ENCODE measurements around the gene CDC42BPA.

DNA sequence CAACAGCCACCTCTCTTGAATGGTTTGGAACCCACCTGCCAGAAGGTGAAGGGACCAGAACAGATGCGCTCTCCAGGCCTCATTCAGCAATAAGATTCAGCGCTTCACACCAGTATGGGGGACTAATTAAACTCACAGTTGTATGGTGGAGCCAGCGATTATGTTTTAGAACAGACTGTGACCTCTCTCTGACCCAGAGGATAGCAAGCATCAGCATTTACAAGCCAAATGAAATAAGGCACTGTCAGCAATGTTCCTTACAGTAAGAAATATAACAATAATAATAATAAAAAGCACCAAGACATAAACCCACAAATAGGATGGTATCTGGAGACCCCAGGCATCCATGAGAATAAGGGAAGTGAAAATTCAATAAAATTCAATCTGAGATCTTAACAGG lies 6.9 kb upstream of the CDC42BPA start:
- TF ChIP-seq, protein P1, sequence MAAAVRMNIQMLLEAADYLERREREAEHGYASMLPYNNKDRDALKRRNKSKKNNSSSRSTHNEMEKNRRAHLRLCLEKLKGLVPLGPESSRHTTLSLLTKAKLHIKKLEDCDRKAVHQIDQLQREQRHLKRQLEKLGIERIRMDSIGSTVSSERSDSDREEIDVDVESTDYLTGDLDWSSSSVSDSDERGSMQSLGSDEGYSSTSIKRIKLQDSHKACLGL (CRISPR knock-in tag; IDR thresholded peaks at IDR 0.05; ENCODE audit: borderline replicate concordance, poor library complexity, severe bottlenecking): no peak
- no peak for TF ChIP-seq FOS (IDR thresholded peaks at IDR 0.05; ENCODE audit: extremely low read depth, insufficient read length)
- TF ChIP-seq FOXK1 (CRISPR knock-in tag; IDR thresholded peaks at IDR 0.05; ENCODE audit: borderline replicate concordance): no peak
- TF ChIP-seq EZH2 (IDR thresholded peaks at IDR 0.05; ENCODE audit: borderline replicate concordance, low read depth, low read length): no peak
- TF ChIP-seq, protein P2, sequence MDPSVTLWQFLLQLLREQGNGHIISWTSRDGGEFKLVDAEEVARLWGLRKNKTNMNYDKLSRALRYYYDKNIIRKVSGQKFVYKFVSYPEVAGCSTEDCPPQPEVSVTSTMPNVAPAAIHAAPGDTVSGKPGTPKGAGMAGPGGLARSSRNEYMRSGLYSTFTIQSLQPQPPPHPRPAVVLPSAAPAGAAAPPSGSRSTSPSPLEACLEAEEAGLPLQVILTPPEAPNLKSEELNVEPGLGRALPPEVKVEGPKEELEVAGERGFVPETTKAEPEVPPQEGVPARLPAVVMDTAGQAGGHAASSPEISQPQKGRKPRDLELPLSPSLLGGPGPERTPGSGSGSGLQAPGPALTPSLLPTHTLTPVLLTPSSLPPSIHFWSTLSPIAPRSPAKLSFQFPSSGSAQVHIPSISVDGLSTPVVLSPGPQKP (CRISPR knock-in tag; IDR thresholded peaks at IDR 0.05): no peak
- TF ChIP-seq, protein P3, sequence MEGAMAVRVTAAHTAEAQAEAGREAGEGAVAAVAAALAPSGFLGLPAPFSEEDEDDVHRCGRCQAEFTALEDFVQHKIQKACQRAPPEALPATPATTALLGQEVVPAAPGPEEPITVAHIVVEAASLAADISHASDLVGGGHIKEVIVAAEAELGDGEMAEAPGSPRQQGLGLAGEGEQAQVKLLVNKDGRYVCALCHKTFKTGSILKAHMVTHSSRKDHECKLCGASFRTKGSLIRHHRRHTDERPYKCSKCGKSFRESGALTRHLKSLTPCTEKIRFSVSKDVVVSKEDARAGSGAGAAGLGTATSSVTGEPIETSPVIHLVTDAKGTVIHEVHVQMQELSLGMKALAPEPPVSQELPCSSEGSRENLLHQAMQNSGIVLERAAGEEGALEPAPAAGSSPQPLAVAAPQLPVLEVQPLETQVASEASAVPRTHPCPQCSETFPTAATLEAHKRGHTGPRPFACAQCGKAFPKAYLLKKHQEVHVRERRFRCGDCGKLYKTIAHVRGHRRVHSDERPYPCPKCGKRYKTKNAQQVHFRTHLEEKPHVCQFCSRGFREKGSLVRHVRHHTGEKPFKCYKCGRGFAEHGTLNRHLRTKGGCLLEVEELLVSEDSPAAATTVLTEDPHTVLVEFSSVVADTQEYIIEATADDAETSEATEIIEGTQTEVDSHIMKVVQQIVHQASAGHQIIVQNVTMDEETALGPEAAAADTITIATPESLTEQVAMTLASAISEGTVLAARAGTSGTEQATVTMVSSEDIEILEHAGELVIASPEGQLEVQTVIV (CRISPR knock-in tag; IDR thresholded peaks at IDR 0.05; ENCODE audit: borderline replicate concordance): no peak
- TF ChIP-seq CHD4 (IDR thresholded peaks at IDR 0.05; ENCODE audit: insufficient read depth, insufficient replicate concordance, low read depth, low read length, poor library complexity, severe bottlenecking): no peak
- TF ChIP-seq, protein P4, sequence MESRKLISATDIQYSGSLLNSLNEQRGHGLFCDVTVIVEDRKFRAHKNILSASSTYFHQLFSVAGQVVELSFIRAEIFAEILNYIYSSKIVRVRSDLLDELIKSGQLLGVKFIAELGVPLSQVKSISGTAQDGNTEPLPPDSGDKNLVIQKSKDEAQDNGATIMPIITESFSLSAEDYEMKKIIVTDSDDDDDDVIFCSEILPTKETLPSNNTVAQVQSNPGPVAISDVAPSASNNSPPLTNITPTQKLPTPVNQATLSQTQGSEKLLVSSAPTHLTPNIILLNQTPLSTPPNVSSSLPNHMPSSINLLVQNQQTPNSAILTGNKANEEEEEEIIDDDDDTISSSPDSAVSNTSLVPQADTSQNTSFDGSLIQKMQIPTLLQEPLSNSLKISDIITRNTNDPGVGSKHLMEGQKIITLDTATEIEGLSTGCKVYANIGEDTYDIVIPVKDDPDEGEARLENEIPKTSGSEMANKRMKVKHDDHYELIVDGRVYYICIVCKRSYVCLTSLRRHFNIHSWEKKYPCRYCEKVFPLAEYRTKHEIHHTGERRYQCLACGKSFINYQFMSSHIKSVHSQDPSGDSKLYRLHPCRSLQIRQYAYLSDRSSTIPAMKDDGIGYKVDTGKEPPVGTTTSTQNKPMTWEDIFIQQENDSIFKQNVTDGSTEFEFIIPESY (CRISPR knock-in tag; IDR thresholded peaks at IDR 0.05): no peak
